Activated CD8-positive, alpha-beta memory T cell treated with anti-CD3 and anti-CD28 coated beads for 4 hours (primary cell): Measurements from ENCODE around the gene ZNF84.

Experiments
- DNase-seq, 2 donors: peaks; one replicate each; pipeline ENCODE4 v3.0.0-alpha.2; 2020; ENCODE audit warnings: low read depth in 2 of 2

ZNF84 gene

DNA sequence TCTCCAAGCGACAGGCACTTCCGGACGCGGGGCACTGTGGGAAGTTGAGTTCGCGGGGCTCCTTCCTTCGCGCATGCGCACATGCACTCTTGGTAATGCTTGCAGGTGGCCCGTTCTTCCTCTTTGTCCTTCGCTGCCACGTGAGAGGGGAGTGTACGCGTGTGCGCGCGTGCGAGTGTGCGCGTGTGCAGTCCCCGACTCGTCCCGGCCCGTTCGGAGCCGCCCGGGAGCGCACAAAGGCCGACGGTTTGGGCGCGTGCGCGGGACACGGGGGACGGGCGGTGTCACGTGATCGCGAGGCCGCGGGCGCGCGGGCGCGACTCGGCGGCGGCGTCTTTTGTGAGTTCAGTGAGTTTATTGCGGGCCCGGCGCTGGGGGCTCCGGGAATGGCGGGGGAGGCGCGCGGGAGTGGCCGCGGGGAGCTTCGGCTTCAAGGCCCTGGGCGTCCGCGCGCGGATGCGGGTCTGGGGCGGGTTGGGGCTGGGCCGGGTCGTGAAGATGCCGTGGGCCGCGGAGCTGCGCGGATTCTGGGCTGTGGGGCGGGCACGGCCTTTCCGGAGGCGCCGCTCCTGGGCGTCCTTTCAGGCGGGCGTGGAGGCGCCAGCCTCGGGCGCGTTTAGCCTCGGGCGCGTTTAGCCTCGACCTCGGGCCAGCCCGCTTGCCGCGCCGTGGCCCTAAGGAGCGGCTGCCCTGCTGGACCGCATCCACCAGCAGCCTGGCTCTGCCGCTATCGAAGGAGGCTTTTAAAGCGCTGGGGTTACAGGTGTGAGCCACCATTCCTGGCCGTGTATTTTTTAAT, at the start of gene ZNF84:
Gene ZNF84 (plus strand): TSS at position 303 of the 799 bp plus-strand sequence. CDS start 3,959 bp downstream, outside the sequence.
- peak; percentile 92 to 98 for DNase-seq

DNA sequence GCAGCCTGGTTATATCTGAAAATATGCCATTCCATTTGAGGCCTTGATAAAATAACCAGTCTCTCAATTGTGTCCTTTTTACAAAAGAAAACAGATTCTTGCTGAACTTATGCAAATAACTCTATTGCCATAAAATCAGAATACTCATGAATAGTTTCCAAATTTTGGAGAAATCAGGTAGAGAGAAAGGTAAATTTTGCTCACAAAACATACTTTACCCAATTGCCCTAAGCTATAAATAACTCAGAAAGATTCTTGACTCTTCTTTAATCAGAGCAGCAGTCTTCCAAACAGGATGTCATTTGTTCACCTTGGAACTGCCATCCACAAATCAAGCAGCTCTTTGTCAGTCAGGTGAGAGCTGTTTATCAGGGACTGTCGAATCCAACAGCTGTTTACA, 38.6 kb upstream of the ZNF84 start:
- DNase-seq, result no peak

DNA sequence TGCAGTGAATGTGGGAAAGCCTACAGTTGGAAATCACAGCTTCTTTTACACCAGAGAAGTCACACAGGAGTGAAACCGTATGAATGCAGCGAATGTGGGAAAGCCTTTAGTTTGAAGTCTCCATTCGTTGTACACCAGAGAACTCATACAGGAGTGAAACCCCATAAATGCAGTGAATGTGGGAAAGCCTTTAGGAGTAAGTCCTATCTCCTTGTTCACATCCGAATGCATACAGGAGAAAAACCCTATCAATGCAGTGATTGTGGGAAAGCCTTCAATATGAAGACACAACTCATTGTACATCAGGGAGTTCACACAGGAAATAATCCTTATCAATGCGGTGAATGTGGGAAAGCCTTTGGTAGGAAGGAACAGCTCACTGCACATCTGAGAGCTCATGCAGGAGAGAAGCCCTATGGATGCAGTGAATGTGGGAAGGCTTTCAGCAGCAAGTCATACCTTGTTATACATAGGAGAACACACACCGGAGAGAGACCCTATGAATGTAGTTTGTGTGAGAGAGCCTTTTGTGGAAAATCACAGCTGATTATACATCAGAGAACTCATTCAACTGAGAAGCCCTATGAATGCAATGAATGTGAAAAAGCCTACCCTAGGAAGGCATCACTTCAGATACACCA, 26.5 kb upstream of the ZNF84 start:
- DNase-seq, result no peak

DNA sequence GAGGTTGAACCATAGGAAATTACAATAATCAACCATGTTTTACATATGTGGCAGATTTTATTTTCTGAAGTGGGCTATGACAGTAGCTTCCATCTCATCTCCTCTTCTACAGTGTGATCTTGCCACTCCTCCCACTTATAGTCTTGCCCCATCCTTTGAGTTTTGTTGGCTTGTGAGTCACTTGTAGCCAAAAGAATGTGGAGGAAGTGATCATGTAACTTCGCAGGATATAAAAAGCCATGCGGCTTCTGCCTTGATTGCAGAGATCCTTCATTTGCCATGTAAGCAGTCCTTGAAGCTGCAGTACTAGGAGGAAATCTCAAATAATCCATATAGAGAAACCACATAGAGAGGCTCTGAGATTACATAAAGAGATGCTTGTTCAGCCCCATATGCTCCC, 13.7 kb upstream of the ZNF84 start:
- no peak for DNase-seq

DNA sequence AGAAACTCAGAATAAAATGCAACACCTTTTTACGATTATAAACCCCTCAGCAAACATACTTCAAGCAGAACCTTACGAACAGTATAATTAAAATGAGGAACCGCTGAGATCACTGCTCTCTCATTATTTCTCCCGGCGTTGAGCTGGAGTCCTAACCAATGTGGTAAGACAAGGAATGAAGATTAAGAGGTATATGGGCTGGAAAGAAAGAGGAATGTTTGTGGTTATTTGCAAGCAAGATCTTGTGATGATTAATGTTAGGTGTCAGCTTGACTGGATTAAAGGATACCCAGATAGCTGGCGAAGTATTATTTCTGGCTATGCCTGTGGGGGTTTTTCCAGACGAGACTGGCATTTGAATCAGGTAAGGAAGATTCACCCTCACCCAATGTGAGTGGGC, 10.3 kb upstream of the ZNF84 start:
- DNase-seq, result no peak

DNA sequence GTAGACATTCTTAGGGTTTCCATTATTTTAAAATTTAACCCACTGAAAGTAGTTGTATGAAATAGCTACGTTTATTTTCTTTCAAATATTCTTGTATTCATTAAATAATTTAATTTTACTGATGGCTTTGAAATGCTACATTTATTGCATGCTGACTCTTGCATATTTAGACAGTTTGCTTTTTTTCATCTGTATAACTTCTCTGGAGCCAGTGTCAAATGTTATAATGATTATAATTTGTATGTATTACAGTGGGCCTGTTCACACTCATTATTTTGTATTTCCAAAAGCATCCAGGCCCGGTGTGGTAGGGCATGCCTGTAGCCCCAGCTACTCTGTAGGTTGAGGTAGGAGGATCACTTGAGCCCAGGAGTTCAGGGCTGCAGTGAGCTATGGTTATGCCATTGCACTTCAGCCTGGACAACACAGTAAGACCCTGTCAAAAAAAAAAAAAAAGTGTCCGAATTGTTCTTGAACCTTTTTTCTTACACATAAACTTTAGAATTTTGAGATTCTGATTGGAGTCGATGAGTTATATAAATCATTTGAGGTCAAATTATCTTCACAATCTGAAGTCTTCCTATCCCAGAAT, 905 bp downstream of the ZNF84 start:
- DNase-seq, result no peak

DNA sequence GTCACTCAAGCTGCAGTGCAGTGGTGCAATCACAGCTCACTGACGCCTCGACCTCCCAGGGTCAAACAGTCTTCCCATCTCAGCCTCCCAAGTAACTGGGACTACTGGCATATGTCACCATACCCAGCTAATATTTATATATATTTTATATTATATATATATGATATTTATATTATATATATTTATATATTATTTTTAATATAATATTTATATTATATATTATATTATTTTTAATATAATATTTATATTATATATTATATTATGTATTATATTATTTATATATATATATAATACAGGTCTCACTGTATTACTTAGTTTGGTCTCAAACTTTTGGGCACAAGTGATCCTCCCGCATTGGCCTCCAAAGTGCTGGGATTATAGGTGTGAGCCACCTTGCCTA, 9.4 kb downstream of the ZNF84 start:
- DNase-seq, result no peak

DNA sequence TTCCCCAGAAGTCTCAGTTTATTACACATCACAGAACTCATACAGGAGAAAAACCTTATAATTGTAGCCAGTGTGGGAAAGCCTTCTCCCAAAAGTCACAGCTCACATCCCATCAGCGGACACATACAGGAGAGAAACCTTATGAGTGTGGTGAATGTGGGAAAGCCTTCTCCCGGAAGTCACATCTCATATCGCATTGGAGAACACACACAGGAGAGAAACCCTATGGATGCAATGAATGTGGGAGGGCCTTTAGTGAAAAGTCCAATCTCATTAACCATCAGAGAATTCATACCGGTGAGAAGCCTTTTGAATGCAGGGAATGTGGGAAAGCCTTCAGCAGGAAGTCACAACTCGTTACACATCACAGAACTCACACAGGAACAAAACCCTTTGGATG, 20.1 kb downstream of the ZNF84 start:
- DNase-seq, result no peak

DNA sequence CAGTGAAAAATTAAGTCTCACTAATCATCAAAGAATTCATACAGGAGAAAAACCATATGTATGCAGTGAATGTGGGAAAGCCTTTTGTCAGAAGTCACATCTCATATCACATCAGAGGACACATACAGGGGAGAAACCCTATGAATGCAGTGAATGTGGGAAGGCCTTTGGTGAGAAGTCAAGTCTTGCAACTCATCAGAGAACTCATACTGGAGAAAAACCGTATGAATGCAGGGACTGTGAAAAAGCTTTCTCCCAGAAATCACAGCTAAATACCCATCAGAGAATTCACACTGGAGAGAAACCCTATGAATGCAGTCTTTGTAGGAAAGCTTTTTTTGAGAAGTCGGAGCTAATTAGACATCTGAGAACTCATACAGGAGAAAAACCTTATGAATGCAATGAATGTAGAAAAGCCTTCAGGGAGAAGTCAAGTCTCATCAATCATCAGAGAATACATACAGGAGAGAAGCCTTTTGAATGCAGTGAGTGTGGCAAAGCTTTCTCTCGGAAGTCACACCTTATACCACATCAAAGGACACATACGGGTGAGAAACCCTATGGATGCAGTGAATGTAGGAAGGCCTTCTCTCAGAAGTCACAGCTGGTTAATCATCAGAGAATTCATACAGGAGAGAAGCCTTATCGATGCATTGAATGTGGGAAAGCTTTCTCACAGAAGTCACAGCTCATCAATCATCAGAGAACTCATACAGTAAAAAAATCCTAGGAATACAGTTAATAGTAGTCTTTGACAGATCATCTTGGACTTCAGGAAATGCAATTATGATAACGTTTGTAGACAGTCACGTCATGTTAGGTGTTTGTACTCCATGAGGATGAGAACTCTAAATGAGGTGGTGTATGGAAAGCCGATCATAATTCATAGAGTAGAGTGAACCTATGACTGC, 21.1 kb downstream of the ZNF84 start:
- no peak for DNase-seq

DNA sequence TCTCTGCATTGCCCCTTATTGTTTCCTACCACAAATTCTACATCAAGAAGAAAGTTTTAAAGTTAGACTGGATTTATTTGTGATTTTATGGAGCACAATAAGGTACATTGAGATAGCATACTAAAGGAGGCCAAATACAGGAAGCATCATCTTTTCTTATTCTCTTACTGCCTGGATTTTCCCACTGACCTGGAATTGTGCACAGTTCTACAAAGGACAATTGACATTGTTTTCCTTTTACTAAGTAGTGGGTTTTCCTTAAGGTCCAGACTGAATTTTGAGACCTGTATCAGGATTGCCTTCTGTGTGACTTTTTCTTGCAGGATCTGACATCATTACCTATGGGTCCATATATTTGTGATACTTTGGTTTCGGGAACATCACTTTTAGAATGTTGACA, 24.6 kb downstream of the ZNF84 start:
- no peak for DNase-seq

DNA sequence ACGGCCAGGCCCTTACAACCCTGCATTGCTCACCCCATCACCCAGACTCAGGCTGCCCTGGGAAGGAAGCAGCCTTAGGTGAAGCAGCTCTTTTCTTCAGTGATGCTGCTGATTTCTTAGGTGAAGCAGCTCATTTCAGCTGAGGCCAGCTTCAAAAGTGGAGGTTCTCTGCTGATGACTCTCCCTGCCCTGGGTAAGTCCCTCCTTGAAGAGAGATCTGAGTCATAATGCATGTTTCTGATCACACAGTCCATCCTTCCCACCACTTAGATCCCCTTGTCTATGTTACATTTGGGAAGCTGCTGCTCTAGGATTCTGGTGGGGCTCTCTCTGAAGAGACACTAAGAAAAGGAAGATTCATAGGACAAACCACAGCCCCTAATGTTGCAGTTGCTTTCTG, 26.2 kb downstream of the ZNF84 start:
- no peak for DNase-seq

DNA sequence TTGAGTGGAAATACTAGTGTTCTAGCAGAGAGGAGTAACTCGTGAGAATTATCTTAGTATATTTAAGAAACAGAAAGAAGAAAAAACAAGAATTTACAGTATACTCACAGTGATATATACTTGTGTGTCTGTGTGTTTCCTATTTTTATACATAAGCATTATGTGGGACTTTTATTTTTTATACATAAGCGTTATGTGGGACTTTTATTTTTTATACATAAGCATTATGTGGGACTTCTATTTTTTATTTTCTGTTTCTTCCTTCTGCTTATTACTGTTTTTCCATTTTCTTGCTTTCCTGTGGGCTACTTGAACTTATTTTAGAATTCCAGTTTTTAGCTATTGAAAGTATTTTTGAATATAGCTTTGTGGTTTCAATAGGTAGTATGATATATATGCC, 36.5 kb downstream of the ZNF84 start:
- DNase-seq, result no peak

DNA sequence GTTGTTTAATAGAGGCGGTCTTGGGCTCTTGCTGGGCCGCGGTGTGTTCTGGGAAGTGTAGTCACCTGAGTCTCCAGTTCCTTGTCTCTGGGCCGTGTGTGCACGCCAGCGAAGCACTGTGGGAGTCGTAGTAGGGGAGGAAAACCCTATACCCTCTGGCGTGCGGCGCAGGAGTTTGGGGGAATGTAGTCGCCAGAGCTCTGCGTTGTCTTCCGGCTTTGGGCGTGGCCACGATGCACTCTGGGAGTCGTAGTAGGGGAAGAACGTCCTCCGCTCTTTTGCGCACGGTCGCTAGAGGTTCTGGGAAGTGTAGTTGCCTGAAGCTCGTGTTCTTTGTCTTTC, 42.7 kb downstream of the ZNF84 start:
- peak; percentile 90 to 97 for DNase-seq

DNA sequence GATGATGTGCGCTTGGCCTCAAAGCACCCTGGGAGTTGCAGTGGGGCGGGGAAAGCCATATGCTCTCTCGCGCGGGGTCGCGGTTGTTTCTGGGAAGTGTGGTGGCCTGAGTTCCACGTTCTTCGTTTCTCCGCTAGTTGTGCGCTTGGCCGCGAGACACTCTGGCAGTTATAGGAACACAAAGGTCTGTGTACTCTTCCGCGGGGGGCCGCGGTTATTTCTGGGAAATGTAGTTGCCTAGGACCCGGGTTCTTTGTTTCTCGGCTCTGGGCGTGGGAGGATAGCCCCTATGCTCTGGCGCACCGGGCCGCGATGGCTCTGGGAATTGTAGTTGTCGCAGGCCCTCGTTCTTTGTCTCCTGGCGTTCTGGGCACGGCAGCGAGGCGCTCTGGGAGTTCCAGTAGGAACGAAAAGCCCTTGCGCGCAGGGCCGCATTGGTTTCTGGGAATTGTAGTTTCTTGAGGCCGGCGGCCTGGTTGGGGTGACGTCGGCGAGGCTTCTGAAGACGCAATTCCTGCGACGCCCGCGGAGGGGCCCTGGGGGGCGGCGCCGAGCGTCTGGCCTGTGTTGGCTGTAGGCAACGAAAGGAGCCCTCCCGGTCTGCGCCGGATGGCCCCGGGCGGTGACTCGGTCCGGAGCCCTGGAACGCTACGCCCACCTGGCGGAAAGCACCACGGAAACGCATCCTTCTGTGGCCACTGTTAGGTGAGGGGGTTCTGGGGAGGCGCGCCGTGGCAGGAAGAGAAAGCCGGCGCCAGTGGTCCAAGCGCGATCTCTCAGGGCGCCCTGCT, 43.3 kb downstream of the ZNF84 start, which contains the start of gene ZNF140:
Gene ZNF140 (plus strand): TSS at position 556 of the 791 bp plus-strand sequence. CDS start 398 bp downstream, outside the sequence.
- DNase-seq, result peak; percentile 89 to 93

DNA sequence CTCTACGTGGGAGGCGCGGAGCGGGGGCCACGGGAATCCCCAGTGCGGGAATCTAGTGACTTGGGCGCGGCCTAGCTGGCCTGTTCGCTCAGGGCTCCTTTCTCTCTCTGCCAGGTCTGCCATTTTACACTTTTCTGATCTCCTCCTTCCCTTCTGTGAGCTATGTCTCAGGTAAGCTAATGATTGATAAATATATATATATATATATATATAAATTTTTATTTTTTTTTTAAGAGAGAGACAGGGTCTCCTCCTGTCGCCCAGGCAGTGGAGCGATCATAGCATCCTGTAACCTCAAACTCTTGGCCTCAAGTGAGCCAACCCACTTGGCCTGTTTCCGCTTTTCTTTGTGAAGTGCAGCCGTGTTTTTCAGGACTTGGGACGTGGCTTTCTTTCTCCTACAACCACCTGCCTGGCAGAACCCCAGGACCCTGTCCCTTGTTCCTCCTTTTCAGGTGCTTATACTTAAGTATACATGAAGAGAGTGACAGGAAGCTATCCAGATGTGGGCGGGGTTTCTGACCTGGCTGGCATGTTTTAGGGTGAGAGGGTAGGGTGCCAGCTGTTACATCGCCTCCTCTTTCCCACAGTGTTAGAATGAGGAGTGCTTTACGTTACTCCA, 44.0 kb downstream of the ZNF84 start:
- no peak for DNase-seq

DNA sequence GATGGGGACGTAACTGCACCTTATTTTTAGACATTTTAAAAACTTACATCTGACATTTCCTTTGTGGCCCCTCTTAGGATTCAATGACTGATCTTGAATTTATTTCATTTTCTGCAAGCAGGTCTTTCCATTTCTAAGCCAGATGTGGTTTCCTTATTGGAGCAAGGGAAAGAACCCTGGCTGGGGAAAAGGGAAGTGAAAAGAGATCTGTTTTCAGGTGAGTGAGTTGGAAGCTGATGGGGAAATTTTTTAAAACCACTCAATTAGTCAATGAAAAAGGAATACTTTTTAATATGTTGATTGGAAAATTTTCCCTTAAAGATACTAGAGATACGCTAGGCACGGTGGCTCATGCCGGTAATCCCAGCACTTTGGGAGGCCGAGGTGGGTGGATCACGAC, 46.0 kb downstream of the ZNF84 start:
- no peak for DNase-seq

DNA sequence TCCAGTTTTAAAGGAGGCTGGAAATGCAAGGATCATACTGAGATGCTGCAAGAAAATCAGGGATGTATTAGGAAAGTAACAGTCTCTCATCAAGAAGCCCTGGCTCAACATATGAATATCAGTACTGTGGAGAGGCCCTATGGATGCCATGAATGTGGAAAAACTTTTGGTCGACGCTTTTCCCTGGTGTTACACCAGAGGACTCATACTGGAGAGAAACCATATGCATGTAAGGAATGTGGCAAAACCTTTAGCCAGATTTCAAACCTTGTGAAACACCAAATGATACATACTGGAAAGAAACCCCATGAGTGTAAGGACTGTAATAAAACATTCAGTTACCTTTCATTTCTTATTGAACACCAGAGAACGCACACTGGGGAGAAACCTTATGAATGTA, 68.3 kb downstream of the ZNF84 start:
- DNase-seq, result no peak

DNA sequence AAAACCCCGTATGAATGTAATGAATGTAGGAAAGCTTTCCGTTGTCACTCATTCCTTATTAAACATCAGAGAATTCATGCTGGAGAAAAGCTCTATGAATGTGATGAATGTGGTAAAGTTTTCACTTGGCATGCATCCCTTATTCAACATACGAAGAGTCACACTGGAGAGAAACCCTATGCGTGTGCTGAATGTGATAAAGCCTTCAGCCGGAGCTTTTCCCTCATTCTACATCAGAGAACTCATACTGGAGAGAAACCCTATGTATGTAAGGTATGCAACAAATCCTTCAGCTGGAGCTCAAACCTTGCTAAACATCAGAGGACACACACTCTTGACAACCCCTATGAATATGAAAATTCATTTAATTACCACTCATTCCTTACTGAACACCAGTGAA, 68.9 kb downstream of the ZNF84 start:
- DNase-seq, result no peak

DNA sequence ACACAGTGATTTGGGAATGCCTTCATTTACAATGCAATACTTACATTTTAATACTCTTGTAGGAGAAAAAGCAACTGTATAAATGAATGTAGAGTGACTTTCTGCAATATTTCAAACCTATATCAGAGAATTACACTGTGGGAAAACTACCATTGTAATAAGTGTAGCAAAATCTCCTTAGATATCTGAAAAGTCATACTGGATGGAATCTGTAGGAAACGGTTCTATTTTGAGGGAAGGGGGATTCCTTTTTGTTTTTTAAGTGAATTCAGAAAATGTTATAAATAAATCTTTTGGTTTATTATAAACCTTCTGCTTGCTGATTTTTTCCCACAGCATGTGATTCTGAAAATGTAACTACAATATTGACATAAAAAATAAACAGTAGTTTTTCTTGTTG, 69.8 kb downstream of the ZNF84 start:
- no peak for DNase-seq

DNA sequence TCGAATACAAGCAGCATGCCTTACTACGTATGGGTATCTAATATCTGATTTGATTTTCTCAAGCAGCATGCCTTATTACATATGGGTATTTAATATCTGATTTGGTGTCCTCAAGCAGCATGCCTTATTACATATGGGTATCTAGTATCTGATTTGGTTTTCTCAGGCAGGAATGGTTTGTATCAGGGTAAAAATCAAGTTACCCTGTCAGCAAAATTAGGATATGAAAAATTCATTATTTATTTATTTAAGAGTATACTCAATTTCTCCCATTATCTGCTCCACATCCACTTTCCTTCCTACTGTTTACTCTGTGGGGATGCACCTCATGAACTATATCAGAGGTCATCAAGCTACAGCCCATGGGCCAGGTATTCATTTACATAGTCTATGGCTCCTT, 70.8 kb downstream of the ZNF84 start:
- no peak for DNase-seq
